Fibroblast of villous mesenchyme (primary cell): Measurements from ENCODE around the gene COCH. TPM values are rescaled to one million over a fixed set of nuclear protein-coding genes. Genes with fewer than 3 reads are reported as not detected.
"Not testable (repeated sequence)": the region's sequence is repeated elsewhere in the genome, so short reads cannot be mapped to it uniquely, and the experiment has no call there.

Experiments
- DNase-seq: peaks from one replicate; pipeline ENCODE4 v3.0.0-alpha.2; 2010; ENCODE audit warnings: low read depth
- H3K4me3 ChIP-seq: 2 replicates; pipeline ENCODE4 v1.5.1; 2011; ENCODE audit warnings: low read depth, mild to moderate bottlenecking, low read length
- CTCF ChIP-seq: IDR thresholded peaks from 2 replicates; pipeline ENCODE4 v1.5.1; 2012; ENCODE audit warnings: low read depth, mild to moderate bottlenecking, low read length; ENCODE audit not compliant: insufficient read depth
- total RNA-seq: library from RNA; depleted of rRNA; stranded (reverse); fragments of >200 nt; gene quantifications from 2 replicates; pipeline ENCODE4 v1.2.3, GENCODE V29; 2012

COCH gene
- total RNA-seq, 1 donor, result under 0.01 TPM

DNA sequence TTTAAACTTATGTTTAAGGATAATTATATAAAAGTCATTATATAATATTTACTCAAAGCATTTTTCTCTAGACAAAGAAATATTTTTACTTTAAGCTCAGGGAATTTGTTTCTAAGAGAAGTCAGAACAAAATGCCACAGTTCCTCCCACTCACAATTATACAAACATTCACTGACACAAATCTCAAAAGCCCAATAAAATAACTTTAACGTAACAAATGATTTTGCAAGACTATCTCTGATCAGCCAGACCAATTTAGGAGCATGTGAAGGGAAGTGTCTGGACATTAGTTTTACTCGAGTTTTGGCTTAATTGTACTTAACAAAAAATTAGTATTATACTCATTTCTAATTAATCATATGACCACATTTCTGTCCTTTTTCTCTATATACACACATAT is 41.2 kb downstream of the COCH start:
- DNase-seq, result peak; percentile 51
- no peak overlapping the region for H3K4me3 ChIP-seq
- TF ChIP-seq CTCF, result no peak

DNA sequence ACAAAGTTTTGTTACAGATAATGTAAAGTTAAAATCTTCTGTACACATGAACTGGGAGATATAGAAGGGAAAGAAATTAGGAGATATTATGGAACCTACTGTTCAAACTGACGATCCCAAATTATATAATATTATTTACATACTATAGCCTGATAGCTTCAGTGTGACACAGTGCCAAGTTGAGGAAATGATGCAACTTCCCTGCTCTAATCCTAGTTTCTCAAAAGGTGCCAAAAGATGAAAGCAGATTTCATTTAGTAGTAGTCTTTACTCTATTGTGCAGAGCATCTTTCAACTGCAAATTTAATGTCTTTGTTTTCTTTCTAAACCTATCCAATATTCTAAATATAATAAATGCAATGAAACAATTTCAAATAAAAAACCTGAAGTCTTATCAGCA is 46.9 kb downstream of the COCH start:
- H3K4me3 ChIP-seq, result no peak overlapping the region
- peak; percentile 39 for DNase-seq
- no peak for TF ChIP-seq CTCF

GRCh38 chr14:30921788-30922187 is 47.4 kb downstream of the COCH start:
- no peak overlapping the region for H3K4me3 ChIP-seq

GRCh38 chr14:30925254-30925653 is 50.9 kb downstream of the COCH start:
- TF ChIP-seq CTCF, result no peak
- H3K4me3 ChIP-seq, result no peak overlapping the region
- no peak for DNase-seq

More at GRCh38 chr14:30921788-30922187, 47.4 kb downstream of the COCH start:
- no peak for DNase-seq
- TF ChIP-seq CTCF, result no peak

- no peak for DNase-seq
- TF ChIP-seq CTCF, result no peak
- H3K4me3 ChIP-seq, result no peak overlapping the region
Measured at GRCh38 chr14:30928462-30928861, 54.1 kb downstream of the COCH start.

- not testable (repeated sequence) for DNase-seq, H3K4me3 ChIP-seq
Measured at GRCh38 chr14:30933937-30934336, 59.6 kb downstream of the COCH start.

DNA sequence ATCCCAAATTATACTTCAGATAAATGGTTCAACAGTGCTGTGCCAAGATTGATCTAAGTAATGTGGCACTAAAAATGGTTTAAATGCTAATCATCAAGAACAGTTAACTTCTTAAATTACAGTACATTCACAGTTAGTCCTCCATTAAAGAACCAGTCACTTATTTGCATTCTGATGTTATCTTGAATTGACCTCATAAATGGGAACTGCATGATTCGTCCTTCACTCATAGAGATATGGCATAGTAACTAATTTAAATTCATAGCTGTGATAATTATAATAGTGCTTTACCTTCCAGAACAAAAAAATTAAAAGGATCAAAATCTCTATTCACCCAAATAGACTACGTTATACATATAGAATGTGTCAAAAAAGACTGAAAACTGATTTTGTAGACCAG is 61.1 kb downstream of the COCH start:
- TF ChIP-seq CTCF, result no peak
- DNase-seq, result no peak

DNA sequence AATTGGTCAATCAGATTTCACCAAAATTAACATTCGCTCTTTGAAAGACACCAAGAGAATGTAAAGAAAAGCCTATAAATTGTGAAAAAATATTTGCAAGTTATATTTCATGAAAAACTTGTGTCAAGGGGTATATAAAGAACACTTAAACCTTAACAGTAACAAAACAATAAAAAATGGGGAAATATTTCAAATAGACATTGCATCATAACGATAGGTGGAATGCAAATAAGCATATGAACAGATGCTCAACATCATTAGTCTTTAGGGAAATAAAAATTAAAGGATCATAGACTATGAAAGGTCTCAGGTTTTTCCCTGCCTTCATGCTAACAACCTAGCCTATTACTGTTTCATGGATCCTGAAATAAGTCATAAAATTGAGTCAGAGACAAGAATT is 64.3 kb downstream of the COCH start:
- no peak for TF ChIP-seq CTCF
- DNase-seq, result peak; percentile 29
- no peak overlapping the region for H3K4me3 ChIP-seq

More for the DNA sequence above, 61.1 kb downstream of the COCH start:
- no peak overlapping the region for H3K4me3 ChIP-seq
